ENCODE results near the gene SLC4A3.
A peak's percentile ranks its signal among the peaks of the same experiment; 100 is the strongest.

SLC4A3 gene

DNA sequence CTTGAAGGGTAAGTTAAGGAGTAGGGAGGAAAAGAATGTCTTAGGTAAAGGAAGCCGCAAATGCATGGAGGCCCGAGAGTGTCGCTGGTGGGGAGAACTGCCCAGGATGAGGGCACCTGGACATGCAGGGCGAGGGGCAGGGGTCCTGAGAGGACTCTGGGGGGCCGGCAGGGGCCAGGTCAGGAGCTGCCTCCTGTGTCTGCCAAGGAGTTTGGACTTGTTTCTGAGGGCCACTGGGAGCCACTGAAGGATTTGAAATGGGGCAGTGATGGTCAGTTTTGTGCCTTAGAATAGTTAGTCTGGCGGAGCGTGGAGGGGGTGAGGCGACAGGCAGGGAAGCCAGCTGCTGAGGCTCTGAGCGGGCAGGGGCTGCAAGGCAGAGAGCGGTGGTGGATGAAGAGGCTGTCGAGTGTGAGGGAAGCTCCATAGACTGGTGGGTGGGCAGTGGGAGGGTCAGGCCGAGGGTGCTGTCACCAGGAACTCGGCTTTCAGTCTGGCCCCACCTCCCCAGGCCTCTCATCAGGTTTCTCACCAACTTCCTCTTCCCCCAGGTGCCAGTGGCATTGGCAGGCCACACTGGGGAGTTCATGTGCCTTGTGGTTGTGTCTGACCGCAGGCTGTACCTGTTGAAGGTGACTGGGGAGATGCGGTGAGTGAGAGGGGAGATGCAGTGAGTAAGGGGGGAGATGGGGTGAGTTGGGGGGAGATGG, 14.7 kb upstream of the SLC4A3 start:
- no peak for DNase-seq (ENCODE audit: low spot score)

DNA sequence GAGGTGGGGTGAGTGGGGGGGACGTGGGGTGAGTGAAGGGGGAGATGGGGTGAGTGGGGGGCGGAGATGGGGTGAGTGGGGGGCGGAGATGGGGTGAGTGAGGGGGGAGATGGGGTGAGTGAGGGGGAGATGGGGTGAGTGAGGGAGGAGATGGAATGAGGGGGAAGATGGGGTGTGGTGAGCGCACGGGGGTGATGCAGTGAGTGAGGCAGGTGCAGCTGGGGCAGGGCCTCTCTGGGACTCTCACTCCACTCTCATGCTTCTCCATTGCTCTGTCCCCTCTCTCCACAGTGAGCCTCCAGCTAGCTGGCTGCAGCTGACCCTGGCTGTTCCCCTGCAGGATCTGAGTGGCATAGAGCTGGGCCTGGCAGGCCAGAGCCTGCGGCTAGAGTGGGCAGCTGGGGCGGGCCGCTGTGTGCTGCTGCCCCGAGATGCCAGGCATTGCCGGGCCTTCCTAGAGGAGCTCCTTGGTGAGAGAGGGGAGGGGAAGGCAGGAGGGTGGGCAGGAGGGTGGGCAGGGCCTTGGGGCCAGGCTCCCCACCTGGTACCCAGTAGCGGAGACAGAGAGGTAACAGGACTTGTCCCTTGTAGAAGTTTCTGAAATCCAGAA, 13.9 kb upstream of the SLC4A3 start:
- no peak for DNase-seq (ENCODE audit: low spot score)

DNA sequence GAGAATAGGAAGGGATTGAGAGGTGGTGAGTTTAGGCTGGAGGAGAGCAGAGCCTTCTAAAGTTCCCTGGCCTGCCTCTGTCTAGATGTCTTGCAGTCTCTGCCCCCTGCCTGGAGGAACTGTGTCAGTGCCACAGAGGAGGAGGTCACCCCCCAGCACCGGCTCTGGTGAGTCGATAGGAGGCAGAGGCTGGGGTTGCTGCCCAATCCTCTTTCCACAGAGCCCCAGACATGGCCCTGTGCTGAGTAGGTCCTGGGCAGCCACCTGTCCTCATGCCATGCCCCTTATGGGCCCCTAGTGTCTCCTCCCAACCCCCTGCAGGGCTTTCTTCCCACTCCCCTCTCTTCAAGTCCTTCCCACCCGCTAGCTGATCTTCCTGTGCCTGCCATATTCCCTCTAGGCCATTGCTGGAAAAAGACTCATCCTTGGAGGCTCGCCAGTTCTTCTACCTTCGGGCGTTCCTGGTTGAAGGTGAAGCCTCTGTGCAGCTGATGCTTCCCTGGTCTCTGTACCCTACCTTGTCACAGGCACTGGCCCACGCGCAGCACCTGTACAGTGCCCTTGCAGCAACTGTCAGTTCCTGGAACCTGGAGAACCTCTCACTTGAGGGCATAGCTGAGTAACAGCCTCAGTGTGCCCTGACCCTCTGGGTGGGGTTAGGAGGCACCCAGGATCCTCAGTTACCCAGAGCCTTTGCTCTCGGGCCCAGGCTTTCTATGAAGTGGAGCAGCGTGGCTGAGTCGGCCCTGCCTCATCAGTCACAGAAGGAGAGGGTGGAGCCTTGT, 13.2 kb upstream of the SLC4A3 start:
- DNase-seq (ENCODE audit: low spot score), result no peak

DNA sequence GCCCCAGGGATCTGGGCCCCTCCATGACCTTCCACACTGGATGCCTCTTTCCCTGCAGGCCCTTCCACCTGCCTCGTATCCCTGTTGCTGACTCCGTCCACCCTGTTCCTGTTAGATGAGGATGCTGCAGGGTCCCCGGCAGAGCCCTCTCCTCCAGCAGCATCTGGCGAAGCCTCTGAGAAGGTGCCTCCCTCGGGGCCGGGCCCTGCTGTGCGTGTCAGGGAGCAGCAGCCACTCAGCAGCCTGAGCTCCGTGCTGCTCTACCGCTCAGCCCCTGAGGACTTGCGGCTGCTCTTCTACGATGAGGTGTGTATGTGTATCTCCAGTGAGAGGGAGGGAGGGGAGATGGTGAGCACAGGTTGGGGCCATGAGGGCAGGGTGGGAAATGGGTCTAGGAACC, 12.4 kb upstream of the SLC4A3 start:
- no peak for DNase-seq (ENCODE audit: low spot score)

DNA sequence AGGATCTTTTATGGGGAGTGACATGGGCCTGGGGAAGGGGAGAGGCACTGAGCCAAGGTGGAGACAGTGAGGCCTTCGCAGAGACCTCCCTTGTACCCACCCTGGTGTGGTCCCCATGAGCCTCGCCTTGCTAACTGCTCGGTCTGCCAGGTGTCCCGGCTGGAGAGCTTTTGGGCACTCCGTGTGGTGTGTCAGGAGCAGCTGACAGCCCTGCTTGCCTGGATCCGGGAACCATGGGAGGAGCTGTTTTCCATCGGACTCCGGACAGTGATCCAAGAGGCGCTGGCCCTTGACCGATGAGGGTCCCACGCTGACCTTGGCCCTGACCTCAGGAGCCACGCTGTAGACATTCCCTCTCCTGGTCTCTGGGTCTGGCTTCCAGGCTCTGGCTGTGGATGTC, 11.5 kb upstream of the SLC4A3 start:
- no peak for DNase-seq (ENCODE audit: low spot score)

DNA sequence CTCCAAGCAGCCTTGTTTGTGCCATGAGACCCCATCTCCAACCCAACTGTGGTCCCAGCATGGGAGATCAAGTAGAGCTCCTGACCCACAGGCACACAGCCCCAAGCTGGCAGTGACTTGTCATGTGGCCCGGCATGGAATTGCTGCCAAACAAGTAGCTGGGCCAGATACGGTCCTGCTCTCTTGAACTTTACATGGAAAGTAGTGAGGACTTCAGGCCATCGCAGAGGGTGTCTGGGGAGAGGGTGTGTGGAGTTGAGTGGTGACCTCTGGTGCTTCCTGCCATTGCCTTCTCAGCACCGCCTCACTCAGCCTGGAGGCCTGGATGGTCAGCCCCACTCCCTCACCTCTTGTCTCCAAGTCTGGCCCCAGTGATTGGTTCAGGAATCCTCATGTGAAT, 10.9 kb upstream of the SLC4A3 start:
- no peak for DNase-seq (ENCODE audit: low spot score)

DNA sequence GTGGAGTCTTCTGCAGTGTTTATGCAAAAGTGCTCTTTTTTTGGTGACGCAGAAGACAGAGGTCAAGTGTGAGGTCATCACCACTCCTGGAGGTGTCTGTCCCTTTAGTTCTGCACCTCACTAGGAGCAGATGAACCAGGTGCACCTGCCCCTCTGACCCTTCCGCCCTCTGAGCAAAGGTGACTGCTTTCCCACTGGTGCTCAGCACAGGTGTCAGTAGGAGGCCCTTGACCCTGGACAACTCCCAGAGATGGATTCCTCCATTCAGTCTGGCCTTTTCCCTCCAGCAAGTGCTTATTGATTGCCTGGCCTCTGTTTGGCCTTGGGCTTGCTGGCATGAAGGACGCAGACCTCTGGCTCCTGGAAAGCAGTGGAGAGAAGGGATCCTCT, 8.7 kb upstream of the SLC4A3 start:
- DNase-seq (ENCODE audit: low spot score), result no peak

DNA sequence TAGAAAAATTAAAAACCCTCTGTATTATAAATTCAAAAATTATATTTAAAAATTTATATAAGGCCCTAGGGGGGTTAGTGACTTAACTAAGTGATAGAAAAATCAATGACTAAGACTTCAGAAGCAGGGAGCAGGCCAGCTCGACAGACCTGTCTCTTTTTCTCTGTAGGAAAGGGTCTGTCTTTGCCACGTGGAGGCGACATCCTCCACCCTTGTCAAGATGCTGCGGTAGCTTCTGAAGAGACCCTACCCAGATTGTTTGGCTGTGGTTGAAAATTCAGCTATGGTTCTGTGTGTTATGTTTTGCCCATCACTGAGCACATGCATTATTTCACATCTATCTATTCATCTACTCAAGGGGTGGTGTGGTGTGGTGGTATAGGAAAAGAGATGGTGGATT, 8.2 kb upstream of the SLC4A3 start:
- no peak for DNase-seq (ENCODE audit: low spot score)

DNA sequence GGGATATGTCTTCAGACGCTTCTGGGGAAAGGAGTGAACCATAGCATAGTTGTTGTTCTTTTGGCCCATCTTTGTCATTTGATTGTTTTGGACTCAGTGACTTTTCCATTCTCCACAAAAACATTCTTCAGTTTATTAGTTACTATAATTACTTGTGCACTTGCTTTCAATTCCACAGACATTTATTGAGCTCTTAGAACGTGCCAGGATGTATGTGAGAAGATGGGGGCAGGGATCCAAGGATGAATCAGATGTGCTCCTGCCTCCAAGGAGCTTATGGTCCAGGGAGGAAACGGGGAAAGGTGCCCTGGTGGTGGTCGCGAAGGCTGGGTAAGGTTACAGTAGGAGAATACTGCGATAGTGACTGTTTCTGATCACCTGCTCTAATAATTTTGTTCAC, 6.9 kb upstream of the SLC4A3 start:
- DNase-seq (ENCODE audit: low spot score), result no peak

DNA sequence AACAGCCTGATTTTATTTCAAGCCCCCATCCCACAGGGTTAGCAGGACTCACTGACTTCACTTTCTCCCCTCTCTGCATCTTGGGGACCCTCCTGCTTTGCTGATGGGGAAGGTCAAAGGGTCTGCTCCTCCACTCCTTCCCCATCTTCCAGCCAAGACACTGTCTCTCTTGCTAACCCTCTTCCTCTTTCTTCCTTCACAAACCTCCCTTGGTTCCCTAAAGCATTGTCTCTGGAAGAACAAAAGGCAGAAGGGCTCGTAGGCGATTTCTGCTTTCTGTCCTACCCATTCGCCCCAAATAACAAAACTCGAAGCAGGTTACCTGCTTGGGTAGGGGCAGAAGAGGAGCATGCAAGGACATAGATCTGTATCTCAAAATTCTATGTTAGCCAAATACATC, 5.5 kb upstream of the SLC4A3 start:
- DNase-seq (ENCODE audit: low spot score), result no peak

DNA sequence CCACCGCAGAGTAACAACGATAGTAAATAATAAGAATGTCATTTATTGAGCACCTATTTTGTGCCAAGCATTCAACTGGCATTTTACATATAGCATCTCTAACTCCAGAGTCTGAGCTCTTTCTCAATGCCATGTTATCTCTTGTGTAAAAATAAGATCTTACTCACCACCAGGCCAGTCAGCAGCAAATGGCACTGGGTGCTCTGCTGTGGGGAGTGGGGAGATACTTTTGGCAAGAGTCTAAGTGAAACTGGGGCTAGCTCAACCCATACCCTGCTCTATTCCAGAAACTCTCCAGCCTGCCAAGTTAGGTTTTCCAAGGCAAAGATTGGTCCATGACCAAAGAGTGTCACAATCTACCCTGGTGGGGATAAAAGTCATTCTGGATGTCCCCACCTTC, 5.0 kb upstream of the SLC4A3 start:
- no peak for DNase-seq (ENCODE audit: low spot score)

DNA sequence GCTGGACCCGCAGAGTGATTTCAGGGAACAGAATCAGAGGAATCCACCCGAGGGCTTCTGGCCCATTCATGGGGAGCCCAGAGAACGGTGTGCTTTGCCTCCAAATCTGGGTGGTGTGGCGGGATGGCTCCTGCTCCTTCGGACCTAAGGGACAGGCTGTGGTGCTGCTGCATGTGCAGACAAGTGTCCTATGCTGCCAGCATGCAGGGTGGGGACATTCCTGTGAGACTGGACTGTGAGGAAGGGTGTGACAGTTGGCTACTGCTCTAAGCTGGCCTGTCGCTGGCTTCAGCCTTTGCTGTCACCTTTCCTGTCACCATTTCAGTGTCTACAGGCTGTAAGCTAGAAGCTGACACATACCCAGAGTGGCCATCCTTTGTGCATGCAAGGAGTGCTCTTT, 2.9 kb upstream of the SLC4A3 start:
- no peak for DNase-seq (ENCODE audit: low spot score)

DNA sequence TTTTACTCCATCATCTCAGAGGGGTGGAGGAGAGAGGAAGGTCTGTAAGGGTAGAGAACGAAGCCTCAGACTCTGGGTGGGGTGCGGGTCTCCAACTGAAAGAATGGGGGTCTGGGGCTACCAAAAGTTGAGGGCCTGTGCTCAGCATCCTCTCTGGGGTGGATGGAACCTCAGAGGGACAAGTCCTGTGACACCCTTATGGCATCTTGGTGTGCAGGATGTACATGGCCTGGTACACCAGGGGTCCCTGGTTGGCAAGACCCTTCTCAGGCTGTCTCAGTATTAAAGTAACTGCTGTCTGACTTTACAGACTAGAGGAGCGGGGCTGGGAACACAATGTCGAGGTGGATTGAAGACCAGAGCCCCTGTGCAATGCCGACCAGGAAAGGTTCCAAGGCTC, 2.3 kb upstream of the SLC4A3 start:
- DNase-seq (ENCODE audit: low spot score), result no peak

DNA sequence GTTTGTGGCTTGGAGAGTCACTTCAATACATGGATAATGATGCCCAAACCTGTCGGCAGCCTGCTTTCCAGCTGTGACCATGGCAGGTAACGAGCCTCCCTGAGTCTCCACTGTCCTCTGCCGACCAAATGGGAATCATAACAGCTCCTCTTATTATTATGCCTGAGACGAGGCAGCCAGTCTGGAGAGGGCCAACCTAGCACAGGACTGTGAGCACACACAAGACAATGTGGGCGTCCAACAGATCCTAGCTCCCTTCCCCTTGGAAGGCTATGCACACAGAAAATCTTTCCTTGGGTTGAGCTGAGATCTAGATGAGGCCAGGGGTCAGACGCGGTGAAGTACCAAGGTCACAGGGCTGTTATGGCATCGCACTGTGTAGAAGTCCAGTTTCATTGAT, 890 bp upstream of the SLC4A3 start:
- DNase-seq (ENCODE audit: low spot score), result no peak

DNA sequence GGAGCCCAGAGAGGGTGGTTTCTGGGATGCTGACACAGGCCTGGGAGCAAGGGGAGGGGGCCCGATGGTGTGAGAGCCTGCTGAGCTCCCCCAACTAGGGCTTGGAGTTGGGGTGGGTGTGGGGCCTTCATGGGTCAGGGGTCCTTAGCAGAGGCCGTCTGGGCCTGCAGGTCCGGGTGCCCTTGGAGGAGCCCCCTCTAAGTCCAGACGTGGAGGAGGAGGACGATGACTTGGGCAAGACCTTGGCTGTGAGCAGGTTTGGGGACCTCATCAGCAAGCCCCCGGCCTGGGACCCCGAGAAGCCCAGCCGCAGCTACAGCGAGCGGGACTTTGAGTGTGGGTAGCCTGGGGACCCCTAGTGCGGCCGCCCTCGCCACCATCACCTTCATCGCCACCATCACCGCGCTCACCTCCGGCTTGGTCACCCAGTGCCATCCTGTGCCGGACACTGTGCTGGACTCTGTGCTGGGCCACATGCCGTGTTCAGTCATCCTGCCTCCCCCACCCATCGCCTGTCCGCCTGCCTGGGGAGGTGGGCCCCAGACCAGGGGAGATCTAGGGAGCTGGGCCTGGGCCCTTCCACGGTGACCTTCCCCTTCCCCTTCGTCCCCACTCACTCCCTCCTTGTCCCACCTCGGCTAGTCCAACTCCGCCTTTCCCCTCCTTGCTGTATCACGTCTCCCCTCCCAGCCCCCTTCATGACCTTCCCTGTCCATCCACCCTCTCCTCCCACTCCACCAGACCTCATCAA, 980 bp downstream of the SLC4A3 start:
- no peak for DNase-seq (ENCODE audit: low spot score)

DNA sequence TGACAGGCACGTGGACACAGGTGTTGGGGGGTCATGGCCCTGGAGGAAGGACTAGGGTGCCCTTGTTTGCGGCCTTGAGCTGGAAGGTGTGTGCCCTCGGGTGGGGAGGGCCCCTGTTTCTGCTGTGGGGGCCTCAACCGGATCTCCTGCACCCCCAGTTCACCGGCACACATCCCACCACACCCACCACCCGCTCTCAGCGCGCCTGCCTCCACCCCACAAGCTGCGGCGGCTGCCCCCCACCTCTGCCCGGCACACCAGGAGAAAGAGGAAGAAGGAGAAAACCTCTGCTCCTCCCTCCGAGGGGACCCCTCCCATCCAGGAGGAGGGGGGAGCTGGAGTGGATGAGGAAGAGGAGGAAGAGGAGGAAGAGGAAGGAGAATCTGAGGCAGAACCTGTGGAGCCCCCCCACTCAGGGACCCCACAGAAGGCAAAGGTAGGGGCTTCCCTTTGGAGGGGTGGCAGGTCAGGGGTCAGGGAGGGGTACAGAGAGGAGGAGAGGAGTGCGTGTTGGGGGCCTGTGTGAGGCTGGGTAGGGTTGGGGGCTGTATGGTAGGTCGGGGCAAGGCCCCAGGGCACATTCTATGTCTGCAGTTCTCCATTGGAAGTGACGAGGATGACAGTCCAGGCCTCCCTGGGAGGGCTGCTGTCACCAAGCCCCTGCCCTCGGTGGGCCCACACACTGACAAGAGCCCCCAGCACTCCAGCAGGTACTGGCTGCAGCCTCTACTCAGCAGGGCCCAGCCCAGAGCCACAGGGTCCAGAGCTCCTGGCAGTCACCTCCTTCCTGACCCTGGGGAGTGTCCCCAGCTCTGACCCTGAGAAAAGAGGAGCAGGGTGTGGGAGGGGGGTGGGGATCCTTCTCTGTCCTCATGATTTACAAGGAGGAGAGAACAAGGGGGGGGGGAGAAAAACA, 1.8 kb downstream of the SLC4A3 start:
- DNase-seq (ENCODE audit: low spot score), result no peak

DNA sequence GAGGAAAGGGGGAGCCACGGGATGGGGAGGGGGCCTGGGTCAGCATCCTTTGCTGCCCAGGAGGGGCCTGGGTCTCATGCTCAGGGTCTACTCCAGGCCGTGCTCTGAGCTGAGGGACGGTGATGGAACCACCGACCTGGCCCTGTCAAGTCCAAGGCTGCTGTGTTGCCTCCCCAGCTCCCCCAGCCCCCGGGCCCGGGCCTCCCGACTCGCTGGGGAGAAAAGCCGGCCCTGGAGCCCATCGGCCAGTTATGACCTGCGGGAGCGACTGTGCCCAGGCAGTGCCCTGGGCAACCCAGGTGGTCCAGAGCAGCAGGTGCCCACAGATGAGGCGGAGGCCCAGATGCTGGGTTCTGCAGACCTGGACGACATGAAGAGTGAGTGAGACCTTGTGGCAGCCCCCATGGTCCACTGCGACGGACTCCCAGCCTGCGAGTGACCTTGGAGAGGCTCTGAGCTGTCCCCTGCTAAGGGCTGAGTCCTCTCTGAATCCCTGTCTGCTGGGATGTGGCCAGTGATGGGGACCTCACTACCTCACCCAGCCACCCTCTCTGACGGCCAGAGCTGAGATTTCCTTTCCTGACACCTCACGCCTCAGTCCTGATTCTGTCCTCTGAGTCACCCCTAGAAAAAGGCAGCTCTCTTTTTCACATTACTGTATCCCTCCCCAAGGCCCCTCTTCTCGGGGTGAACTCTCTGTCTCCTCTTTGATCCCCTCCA, 2.7 kb downstream of the SLC4A3 start:
- DNase-seq (ENCODE audit: low spot score), result peak; percentile 47

DNA sequence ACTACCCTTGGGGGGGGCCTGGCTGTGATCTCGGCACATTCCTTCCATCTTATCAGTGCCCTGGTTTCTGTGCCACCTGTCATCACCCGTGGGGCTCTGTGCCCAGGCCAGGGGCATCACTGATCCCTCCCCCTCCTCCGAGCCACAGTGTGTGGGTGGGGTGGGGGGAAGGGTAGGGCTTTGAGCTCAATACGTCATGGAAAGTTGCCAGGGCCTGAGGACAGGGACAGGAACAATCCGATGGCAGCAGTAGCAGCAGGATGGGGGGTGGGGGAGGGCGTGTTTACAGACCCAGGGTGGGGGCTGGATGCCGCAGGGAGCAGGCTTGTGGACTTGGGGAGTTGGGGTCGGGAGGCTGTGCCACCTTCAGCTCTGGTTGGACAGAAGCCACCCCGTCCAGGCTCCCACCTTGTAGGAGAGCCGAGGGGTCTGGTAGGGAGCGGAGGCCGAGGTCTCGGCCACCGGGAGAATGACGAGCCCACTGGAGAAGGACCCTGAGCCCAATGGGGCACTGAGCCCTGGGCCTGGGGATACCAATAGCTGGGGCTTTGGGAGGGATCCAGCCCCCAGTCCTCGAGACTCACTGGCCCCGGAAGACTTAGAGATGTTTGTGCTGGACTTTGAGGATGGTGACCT, 3.5 kb downstream of the SLC4A3 start:
- no peak for DNase-seq (ENCODE audit: low spot score)

DNA sequence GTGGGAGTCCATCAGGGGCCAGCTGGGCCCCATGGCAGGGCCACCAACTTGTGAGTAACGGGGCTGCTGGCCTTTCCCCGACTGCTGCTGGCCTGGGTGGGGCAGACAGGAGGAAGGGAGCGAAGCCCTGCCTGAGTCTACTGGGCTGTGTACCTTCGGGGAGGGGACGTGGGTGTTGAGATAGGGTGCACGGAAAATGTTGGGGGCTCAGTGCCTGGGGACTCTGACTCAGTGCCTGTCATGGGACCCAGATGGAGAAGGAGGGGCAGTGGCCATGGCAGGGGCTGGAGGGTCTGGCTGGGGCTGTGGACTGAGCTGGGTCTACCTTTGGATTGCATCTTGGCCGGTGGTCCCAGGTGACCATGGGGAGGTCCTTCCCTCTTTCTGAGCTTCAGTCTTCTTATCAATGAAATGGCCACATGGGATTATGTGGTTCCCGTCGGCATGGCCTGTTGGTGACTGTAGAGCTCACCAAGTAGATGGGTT, 4.0 kb downstream of the SLC4A3 start:
- no peak for DNase-seq (ENCODE audit: low spot score)

Data from RKO (cell line).